ENCODE measurements around the gene RNFT2. TPM values are rescaled to one million over a fixed set of nuclear protein-coding genes. Genes with fewer than 3 reads are reported as not detected.

RNFT2 gene
- total RNA-seq, 1 donor from 2014 or later = 9.6 TPM

- TF ChIP-seq, protein P1, sequence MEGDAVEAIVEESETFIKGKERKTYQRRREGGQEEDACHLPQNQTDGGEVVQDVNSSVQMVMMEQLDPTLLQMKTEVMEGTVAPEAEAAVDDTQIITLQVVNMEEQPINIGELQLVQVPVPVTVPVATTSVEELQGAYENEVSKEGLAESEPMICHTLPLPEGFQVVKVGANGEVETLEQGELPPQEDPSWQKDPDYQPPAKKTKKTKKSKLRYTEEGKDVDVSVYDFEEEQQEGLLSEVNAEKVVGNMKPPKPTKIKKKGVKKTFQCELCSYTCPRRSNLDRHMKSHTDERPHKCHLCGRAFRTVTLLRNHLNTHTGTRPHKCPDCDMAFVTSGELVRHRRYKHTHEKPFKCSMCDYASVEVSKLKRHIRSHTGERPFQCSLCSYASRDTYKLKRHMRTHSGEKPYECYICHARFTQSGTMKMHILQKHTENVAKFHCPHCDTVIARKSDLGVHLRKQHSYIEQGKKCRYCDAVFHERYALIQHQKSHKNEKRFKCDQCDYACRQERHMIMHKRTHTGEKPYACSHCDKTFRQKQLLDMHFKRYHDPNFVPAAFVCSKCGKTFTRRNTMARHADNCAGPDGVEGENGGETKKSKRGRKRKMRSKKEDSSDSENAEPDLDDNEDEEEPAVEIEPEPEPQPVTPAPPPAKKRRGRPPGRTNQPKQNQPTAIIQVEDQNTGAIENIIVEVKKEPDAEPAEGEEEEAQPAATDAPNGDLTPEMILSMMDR (IDR thresholded peaks at IDR 0.05) = no peak
- no peak overlapping the region for H3K27ac Mint-ChIP-seq (ENCODE audit: unreplicated experiment)
- peaks cover 65% of the 10 kb centered on the region for H3K27me3 Mint-ChIP-seq (ENCODE audit: unreplicated experiment)
- H3K36me3 Mint-ChIP-seq (ENCODE audit: unreplicated experiment) = no peaks in the 10 kb centered on the region
- no peaks in the 10 kb centered on the region for H3K9me3 Mint-ChIP-seq (ENCODE audit: unreplicated experiment)
- H3K4me1 Mint-ChIP-seq (ENCODE audit: unreplicated experiment) = peaks cover 13% of the 10 kb centered on the region
- no peak for DNase-seq (ENCODE audit: extremely low spot score, unreplicated experiment)
- no peak overlapping the region for H3K4me3 Mint-ChIP-seq (ENCODE audit: unreplicated experiment)
These were observed 147.4 kb downstream of the RNFT2 start for GRCh38 chr12:116885491-116885890.

DNA sequence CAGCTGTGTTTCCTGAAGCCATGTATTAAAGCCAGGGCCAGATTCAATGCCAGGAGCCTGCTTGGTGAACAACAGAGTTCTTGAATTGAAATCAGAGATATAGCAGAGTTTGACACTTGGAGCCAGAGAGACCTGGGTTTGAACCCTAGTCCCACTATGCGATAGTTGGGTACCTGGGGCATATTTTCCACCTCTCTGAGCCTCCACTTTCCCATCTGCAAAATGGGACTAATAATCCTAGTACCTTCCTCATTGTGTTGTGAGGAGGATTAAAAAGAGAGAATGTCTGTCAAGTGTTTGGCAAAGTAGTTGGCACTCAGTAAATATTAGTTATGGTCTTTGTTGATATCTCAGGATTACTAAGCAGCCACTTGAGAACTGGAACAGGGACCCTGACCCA, 149.1 kb downstream of the RNFT2 start:
- Mint-ChIP-seq H3K4me3 (ENCODE audit: unreplicated experiment) (no peak overlapping the region), H3K27ac (ENCODE audit: unreplicated experiment) (no peak overlapping the region), H3K36me3 (ENCODE audit: unreplicated experiment) (no peaks in the 10 kb centered on the region), H3K27me3 (ENCODE audit: unreplicated experiment) (peaks cover 63% of the 10 kb centered on the region), H3K4me1 (ENCODE audit: unreplicated experiment) (peaks cover 4% of the 10 kb centered on the region), H3K9me3 (ENCODE audit: unreplicated experiment) (no peaks in the 10 kb centered on the region)
- TF ChIP-seq, protein P1 (IDR thresholded peaks at IDR 0.05) = no peak
- no peak for DNase-seq (ENCODE audit: extremely low spot score, unreplicated experiment)

GRCh38 chr12:116887897-116888296, 149.8 kb downstream of the RNFT2 start:
- H3K27ac Mint-ChIP-seq (ENCODE audit: unreplicated experiment) = no peak overlapping the region
- no peaks in the 10 kb centered on the region for H3K9me3 Mint-ChIP-seq (ENCODE audit: unreplicated experiment)
- TF ChIP-seq, protein P1 (IDR thresholded peaks at IDR 0.05) = no peak
- H3K27me3 Mint-ChIP-seq (ENCODE audit: unreplicated experiment) = peaks cover 59% of the 10 kb centered on the region
- H3K36me3 Mint-ChIP-seq (ENCODE audit: unreplicated experiment) = no peaks in the 10 kb centered on the region
- DNase-seq (ENCODE audit: extremely low spot score, unreplicated experiment) = no peak
- H3K4me3 Mint-ChIP-seq (ENCODE audit: unreplicated experiment) = no peak overlapping the region
- H3K4me1 Mint-ChIP-seq (ENCODE audit: unreplicated experiment) = no peaks in the 10 kb centered on the region

DNA sequence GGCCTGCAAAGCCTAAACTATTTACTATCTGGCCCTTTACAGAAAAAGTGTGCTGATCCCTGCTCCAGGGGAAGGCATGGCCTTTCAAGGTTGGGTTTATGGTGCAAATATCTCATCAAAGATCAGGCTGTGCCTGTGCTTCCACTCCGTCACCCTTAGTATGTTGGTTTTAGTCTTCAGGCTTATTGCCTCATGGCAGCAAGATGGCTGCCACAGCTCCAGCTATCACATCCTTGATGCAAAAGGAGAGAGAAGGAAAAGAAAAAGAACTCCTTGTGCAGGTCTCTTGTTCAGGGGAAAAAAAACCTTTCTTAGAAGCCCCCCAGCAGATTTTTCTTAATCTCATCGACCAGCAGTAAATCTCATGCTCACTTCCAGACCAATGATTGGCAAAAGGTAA, 152.2 kb downstream of the RNFT2 start:
- H3K36me3 Mint-ChIP-seq (ENCODE audit: unreplicated experiment) = no peaks in the 10 kb centered on the region
- H3K4me3 Mint-ChIP-seq (ENCODE audit: unreplicated experiment) = no peak overlapping the region
- H3K4me1 Mint-ChIP-seq (ENCODE audit: unreplicated experiment) = no peaks in the 10 kb centered on the region
- TF ChIP-seq, protein P1 (IDR thresholded peaks at IDR 0.05) = no peak
- no peak overlapping the region for H3K27ac Mint-ChIP-seq (ENCODE audit: unreplicated experiment)
- H3K9me3 Mint-ChIP-seq (ENCODE audit: unreplicated experiment) = no peaks in the 10 kb centered on the region
- H3K27me3 Mint-ChIP-seq (ENCODE audit: unreplicated experiment) = peaks cover 41% of the 10 kb centered on the region
- DNase-seq (ENCODE audit: extremely low spot score, unreplicated experiment) = no peak

DNA sequence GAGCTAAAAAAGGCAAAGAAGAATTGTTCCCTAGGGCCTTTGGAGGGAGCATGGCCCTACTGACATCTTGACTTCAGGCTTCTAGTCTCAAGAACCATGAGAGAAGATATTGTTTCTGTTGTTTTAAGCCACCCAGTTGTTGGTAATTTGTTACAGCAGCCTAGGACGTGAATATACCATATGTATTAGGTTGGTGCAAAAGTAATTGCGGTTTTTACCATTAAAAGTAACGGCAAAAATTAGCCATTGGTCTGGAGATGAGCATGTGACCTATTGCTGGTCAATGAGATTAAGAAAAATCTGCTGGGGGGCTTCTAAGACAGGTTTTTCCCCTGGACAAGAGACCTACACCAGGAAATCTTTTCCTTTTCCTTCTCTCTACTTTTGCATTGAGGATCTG, 152.9 kb downstream of the RNFT2 start:
- Mint-ChIP-seq H3K27ac (ENCODE audit: unreplicated experiment) (no peak overlapping the region), H3K27me3 (ENCODE audit: unreplicated experiment) (peaks cover 39% of the 10 kb centered on the region), H3K4me3 (ENCODE audit: unreplicated experiment) (no peak overlapping the region), H3K9me3 (ENCODE audit: unreplicated experiment) (no peaks in the 10 kb centered on the region), H3K36me3 (ENCODE audit: unreplicated experiment) (no peaks in the 10 kb centered on the region), H3K4me1 (ENCODE audit: unreplicated experiment) (no peaks in the 10 kb centered on the region)
- no peak for DNase-seq (ENCODE audit: extremely low spot score, unreplicated experiment)
- TF ChIP-seq, protein P1 (IDR thresholded peaks at IDR 0.05) = no peak

All from osteocyte (in vitro differentiated cells).